ENCODE results near the gene PHACTR3.

PHACTR3 gene

DNA sequence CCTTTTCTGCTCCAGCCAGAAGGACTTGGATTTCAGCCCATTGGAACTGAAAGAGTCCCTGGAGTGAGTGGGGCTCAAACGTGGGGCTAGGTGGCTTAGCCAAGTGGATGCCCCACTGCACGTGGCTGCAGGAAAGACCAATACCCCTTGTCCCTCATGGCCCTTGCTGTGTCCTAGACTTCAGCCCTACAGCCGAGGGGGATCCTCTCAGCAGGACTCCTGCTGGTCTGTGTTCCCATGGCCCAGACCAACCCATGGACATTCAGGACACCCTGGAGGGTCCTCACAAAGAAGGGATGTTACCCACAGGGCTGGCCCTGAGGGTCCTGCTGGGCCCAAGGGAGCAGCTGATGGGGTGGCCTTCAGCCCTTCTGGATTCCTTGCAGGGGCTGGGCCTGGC is 30.0 kb upstream of the PHACTR3 start:
- DNase-seq: no peak

DNA sequence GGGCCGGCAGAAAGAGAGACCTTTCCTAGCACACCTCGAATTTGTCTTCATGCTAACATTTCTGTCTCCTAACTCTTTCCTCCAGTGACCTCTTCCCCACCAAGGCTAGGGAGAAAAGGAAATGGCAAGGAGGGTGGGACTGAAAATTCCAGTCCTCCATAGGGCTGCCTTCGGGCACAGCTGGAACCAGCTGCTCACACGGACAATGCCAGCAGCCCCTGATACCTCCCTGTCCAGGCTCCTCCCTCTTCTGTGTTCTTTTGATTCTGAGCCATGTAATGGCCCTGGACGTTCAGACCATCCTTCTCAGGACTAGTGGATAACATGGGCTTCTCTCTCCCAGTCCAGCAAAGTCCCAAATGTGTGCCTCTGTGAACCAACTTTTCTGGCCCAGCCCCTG is 29.1 kb upstream of the PHACTR3 start:
- DNase-seq: no peak

DNA sequence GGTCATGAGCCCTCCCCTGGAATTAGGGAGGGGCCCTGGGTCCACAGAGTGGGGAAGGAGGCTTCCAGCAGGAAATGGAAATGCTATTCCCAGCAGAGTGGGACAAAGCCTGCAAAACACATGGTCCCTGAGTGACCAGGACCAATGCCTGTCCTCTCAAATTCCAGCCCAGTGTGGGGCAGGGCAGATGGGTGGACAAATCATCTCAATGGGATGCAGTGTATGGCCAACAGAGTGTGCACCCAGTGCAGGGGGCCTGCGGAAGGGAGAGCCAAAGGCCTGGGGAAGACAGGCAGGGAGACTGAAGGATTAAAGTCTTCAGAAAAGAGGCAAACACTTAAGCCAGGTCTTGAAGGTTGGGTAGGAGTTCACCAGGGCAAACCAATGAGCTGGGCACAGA is 28.7 kb upstream of the PHACTR3 start:
- DNase-seq: no peak

DNA sequence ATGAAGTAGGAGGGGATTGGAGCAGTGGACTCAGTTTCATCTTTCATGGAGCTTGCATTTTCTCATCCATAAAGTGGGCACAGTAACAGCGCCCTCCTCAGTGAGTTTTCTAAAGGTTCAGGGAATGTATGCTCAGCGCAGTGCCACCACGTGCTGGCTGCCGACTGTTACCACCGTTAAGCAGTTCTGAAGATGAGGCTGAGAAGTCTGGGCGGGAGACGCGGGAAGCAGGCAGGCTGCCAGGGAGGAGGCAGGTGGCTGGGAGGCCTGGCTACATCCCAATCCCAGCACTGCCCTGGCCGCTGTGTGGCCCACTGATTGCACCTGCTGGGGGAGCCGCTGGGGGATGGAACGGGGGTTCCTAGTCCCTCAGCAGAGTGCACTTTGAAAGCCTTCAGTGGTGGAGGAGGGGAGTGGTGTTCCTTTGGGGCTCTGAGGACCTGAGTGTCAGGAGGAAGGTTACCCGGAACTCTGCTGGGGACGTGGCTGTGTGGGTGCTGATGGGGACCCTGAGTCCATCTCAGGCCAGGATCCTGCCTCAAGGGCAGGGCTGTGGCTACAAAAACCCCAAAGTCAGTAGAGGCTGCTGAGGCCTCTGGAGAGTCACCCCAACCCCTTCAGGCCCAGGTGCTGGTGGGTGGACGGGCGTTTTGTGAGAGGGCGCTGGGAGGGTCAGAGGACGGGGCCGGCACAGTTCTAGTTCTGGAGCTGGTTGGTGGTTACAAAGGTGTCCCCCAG is 28.0 kb upstream of the PHACTR3 start:
- DNase-seq: peak; percentile 17

DNA sequence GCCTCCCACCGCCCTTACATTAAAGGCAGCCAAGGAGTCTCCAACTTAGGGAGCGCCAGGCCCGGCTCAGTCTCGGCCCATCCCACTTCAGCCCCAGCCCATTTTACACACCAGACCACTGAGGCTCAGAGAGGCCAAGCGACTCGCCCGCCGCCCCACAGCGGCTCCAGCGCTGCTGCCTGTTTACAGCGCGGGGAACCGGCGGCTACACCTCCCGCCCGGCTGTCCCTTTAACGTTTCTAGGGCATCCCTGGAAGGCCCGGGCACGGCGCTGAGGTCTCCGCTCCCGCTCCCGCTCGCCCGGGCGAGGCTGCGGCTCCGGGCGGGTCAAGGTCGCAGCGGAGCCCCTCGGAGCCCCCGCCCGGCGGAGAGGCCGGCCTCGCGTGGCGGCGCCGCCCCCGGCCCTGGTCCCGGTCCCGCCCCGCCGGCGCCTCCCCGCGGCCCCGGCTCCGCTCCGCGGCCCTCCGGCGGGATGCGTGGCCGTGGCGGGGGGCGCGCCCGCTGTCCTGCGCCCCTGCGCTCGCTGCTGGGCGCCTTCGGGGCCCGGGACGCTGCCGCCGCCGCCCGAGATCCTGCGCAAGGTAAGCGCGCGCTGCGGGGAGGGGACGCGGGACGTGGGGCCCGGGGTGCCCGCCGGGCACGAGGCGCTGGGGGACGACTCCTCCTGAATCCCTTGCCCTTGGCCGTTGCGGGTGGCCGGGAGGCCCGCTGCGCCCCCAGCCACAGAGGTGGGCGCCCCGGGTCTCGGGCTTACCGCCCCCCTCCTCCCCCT is 27.1 kb upstream of the PHACTR3 start:
- no peak for DNase-seq

DNA sequence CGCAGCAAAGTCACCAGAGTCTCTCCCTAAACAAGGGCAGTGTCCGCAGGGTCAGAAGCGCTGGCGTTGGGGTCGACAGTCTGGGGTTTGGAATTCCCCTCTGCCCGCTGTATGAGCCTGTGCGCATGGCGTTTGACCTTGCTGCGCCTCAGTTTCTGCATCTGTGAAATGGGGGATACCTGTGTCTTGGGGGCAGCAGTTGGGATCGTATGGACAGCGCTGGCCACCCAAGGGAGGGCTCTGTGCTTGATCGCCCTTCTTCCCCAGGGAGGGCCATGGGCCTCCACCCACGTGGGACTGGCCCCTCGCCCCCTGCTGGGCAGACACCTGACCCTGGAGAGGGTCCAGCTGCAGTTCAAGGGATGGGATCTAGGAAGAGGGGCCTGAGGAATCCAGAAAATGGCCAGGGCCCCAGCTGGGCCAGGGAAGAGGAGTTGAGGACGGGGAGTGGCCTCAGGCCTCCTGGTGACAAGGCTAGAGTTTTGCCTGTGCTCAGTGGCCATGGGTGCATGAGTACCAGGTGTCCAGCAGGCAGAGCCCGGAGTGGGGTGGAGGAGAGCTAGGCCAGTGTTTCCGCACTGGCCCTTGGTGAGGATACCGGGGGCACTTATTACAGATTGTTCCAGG is 26.4 kb upstream of the PHACTR3 start:
- no peak for DNase-seq

DNA sequence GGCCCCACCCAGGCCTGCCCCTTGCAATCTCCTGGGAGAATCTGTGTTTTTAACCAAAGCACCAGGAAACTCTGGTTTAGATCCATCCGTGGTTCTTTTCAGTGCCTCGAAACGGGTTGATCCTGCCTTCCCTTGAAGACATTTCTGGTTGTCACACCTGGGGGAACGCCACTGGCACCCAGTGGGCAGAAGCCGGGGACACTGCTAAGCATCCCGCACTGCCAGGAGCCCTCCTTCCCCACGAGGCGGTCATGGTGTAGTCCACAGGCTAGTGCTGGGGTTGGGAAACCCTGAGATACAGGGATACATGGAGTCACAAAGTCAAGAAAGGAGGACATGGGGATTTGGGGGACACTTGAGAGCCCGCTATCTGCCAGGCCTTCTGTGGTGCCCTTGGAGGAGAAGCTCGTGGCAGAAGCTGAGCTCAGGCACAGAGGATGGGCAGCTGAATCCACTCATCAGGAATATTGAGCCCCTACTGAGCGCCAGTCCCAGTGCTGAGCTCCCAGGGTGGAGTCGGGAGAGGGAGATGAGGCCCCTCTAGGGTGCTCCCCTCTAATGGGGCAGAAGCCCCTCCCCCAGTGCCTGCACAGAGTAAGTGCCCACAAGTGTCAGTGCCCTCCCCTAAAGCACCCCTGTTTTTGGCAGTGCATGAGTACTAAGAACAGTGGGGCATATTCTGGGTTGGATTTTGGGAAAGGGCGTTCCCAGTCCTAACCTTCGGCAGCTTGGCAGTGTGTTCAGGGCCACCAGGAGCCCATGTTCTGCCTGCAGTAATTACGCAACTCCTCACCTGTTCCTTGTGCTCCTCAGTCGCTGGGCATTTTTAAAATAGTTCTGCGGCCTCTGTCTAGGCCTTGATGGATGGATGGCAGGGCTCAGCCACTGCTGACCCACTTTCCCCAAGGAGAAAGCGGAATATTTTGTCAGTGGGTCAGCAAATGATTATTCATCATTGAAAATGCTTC is 25.6 kb upstream of the PHACTR3 start:
- no peak for DNase-seq

DNA sequence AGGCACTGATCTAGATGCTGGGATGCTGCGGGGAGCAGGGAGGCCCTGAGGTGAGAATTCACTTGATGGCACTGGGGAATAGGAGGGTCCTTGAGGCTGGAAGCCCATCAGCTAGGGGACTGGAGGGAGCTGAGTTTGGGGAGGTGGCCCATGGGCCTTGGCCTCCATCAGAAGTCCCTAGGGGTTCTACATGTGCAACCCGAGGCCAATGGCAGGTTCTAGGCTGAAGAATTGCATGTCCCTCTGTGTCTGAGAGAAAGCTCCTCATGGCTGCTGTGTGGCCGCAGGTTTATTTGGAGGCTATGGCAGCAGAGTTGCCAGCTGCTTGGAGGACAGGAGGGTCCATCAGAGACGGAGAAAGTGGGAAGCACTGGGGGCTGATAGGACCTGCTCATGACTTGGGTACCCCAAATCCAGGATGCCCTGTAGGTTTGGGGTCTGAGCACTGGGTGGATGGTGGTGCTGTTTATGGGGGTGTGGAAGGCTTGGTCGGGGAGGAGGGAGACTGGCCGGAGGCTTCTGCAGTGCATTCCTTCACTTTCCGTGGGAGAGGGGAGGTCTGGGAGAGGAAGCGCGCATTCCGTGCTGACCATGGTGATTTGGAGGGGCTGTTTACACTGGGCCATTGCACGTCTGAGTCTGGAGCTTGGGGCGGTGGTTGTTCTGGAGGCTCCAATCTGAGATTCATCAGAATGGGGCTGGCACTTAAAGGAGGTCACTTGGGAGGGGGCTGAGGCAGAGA is 24.8 kb upstream of the PHACTR3 start:
- DNase-seq: no peak

DNA sequence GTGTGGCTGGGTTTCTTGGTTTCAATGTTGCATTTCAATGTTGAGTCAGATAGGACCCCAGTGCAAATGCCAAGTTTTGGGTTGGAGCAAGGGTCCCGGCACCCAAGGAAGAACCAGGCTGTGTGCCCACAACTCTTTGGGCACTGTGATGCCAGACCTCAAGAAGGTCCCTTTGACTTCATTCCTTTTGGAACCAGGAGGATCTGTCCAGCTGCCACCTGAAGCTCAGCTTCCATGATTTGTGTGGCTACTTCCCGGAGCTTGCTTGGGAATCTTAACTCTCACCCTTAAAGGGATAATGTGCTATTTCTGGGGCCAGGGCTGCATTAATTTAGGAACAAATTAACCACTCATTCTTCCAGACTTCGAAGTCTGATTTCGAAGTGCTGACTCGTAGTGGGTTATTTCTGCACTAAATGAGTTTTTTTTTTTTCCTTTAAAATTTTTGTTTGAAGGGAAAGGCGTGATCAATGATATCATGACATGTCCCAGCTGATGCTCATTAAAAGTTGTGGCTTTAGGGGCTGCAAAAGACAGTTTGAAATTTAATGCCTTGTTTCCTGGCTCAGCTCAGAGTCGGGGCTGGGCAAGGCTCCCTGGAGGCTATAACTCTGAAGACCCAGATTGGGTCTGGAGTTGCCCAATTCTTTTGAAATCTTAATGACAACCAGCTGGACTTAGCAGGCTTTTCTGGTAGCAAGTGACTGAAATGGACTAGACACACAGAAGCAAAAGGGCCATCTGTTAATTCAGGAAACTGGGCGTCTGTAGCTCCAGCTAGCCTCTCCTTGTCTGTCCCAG is 24.0 kb upstream of the PHACTR3 start:
- no peak for DNase-seq

DNA sequence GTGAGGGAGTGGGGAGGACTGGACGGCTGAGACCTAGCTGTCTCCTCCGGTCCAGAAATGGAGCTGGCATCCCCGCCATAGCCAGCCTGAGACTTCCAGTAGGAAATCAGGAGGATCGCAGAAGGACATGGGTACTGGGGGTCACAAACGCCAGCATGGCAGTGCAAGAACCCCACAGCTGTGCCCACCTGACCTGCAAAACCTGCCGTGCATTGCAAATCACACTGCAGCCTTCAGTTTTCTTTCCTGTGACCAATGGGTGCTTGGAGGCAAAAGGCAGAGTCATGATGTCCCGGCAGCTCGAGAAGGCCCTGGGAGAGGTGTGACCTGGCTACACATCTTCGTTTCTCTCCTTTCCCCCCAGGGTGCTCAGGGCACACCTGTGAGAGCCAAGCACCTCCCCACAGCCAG is 23.3 kb upstream of the PHACTR3 start:
- DNase-seq: no peak

DNA sequence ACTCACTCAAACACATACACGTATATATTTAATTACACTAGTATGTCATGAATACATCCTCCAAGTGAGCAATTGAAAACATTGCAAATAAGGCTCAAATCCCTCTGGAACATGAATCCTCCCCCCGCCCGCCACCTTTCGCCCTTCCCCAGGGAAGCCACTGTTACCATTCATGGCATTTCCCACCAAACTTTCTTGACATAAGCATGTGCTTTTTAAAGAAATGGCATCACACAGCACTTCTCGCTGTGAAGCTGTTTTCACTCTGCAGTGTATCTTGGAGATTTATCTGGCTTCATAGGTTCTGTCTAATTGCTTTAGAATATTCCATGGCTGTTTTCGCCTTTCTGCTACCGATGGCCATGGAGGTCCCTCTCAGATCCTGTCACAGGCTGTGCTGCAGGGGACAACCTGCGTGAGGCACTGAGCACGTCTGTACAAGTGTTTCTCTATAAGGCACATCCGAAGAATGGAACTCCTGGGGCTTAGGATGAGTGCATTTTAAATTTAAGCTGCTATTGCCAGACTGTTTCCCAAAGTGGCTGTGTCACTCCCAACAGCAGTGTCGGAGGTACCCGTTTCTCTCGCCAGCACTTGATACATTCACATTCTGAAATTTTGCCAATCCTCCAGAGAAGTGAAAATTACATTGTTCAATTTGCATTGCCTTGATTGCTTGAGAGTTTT is 22.2 kb upstream of the PHACTR3 start:
- DNase-seq: no peak

DNA sequence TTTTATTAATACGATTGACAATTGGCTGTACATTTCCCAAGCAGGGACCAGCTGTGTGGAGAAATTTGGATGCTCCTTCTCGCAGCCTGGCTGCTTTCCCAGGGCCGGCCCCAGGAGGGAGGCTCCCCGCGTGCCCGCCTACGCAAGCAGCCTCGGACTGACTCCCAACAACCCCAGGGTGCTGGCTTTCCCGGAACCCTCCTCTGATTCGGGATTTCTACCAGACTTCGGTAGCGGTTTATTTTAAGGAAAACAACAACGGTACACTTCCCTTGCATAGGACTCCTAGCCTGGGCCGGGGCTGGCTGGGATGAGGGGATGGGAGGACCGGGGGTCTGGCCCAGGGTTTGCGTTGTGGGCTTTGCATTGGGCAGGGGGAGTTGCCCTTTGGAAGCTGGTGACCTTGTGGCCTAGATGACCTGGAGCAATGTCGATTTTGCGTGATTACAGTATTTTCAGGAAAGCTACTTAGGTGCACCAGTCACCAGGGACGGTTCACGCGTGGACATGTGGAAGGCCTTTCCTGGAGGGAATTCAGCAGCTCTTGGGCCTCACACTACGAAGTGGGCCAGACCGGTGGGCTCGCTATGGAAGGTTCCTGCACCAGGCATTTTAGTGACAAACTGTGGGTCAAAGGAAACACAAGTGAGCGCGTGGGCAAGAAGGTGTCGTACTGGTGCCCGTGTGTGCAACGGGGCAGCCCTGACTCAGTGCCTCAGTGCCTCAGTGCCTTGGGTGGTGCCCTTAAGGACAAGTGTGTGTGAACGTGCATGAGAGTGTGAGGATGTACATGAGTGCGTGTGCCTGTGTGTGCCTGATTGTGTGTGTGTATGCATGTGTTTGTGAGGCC is 20.7 kb upstream of the PHACTR3 start:
- DNase-seq: peak; percentile 23

DNA sequence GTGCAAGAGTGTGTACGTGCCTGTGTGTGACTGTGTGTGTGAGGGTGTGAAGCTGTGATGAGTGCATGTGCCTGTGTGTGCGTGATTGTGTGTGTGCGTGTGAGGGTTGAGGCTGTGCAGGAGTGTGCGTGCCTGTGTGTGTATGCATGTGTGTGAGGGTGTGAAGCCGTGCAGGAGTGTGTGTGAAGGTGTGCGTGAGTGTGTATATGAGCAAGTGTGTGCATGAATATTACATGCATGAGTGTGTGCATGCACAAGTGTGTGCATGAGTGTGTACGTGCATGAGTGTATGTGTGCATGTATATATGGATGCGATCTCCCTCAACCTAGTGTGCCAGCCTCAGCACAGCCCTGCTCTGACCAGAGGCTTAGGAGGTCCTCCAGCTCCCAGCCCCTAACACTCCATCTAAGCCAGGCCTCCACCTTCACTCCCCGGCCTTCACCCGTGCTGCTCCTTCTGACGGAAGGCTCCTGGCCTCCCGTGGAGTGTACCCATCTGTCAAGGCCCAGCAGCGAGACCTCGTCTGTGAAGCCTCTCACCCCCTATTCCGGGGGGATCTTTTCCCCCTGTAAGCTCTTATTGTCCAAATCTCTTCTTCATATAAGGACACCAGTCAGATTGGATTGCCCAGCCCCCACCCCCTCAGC is 19.9 kb upstream of the PHACTR3 start:
- no peak for DNase-seq

DNA sequence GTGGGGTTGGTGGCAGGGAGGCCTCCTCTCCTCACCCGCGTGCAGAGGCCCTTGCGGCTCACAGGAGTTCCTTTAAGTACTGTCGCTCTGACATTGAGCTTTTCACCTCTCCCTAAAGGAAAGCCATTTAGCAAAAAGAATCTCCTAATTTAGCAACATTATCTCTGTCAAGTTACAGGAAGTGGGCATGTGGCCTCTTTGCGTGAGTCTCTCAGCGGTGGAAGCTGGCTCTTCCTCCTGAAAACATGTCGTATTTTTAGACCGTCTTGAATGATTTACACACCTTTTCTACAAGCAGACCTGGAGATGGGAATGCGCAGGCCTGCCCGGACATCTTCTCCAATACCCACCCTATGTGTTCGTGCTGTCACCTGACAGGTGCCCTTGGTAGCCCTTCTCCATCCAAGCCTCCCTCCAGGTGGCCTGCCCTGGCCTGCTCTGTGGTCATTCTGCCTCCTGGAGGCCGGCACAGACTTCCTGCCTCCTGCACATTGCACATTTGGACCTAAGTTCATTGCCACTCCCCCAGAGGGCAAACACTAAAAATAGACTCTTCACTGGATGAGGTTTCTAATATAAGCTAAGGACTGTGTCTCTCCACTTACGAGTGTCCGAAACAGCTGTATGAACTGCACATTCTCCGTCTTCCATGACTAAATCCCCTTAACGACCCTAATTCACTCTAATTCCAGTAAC is 18.5 kb upstream of the PHACTR3 start:
- DNase-seq: no peak

DNA sequence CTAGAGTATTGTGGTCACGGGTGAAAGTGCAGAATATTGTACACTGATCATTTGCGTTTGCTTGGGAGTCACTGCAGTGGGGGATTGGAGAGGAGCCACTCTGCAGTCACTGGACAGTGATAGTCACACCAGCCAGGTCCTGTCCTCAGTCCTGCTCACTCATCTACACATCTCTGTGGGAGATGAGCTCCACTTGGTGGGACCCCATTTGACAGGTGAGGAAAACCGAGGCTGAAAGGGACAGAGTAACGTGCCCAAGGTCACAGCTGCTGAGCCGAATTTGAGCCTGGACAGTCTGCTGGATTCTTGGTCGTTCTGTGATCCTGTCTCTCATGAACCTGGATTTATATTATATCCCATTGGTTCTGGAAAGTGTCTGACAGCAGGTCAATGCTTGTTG is 17.7 kb upstream of the PHACTR3 start:
- DNase-seq: no peak

DNA sequence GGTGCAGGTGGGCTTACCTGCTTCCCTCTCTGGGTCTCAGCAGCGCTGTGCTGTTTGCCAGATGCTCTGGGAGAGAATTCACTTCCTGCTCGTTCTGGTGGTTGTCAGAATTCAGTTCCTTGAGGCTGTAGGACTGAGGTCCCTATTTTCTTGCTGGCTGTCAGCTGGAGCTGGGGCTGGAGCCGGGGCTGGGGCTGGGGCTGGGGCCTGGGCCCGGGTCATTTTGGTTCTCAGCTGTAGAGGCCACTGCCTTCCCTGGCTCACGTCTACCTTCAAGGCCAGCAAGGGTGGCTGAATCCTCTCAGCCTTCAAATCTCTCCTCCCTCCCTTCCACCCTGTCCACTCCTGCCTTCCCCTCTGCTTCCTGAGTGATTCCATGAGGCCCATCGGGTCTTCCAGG is 16.8 kb upstream of the PHACTR3 start:
- DNase-seq: no peak

DNA sequence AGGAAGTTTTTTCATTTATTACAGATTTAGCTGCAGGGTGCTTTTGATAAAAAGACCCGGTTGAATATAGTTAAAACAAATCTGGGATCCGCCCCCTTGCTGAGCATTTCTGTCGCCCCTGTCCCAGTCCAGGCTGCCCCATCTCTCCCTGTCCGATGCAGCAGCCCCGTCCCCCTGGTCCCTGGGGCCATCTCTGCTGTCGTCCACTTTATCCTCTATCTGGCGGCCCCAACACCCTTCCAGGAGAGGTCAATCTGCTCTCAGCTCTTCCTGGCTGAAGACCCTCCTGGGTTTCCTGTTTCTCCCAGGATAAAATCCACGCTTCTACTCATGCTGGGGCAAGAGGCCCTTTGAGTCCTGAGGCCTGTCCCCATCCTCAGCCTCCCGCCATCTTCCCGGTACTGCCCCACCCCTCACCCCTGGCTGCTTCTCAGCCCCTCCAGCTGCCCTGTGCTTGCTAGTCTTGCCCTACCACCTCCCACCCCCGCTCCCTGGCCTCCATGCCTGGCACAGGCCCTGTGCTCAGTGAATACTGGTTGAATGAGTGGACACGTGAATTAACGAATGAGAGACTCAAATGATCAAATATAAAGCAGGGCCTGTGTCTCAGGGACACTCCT is 16.0 kb upstream of the PHACTR3 start:
- no peak for DNase-seq

DNA sequence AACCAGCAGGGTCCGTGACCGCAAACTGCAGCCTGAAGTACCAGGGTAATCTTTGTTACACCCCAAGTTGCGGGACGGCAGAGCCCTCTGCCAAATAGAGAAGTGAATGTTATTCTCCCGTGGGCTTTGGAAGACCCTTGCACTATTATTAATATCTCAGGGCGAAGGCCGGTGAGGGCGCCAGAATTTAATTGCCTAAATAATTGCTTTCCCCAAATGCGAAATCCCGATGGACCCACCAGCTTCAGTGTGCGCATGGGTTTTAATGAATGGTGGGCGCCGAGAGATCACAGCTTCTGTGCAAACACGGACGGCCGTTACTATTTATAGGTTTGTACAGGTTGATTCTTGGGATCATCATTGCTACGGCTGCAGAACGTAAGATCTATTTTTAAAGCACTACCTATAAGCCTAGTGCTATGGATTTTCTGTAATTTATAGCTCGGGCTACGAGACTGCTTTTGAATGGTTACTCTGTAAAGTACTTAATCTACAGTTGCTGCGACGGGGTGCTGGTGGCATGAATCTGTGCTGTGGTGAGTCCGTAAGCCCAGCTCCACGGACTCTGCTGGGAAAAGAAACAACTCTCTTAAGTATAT is 15.2 kb upstream of the PHACTR3 start:
- no peak for DNase-seq
